ENCODE measurements around the gene NACC2. TPM values are rescaled to one million over a fixed set of nuclear protein-coding genes. Genes with fewer than 3 reads are reported as not detected.

The NACC2 gene
- total and polyA plus RNA-seq, 2 experiments from 2014 or later, result 3.8 to 20.8 TPM

- Mint-ChIP-seq H3K9me3 (no peaks in the 10 kb centered on the region), H3K27ac (no peak overlapping the region), H3K4me3 (no peak overlapping the region), H3K36me3 (ENCODE audit: low read depth) (no peaks in the 10 kb centered on the region), H3K4me1 (peaks cover 19% of the 10 kb centered on the region), H3K27me3 (ENCODE audit: insufficient read depth, low read depth, poor library complexity) (peaks cover 8% of the 10 kb centered on the region)
- Histone ChIP-seq H3K4me1 (ENCODE audit: insufficient read depth) (peaks cover 24% of the 10 kb centered on the region), H3K4me3 (no peak overlapping the region), H3K27me3 (ENCODE audit: insufficient read depth) (no peaks in the 10 kb centered on the region), H3K4me2 (no peak overlapping the region), H3K36me3 (ENCODE audit: insufficient read depth) (no peaks in the 10 kb centered on the region), H3K27ac (ENCODE audit: low read depth) (no peak overlapping the region), H3F3A (replicated peaks; ENCODE audit: low read depth) (0 out of 2 replicates have a peak, but pooled peaks cover 6% of the 10 kb centered on the region), H3K79me2 (replicated peaks; ENCODE audit: insufficient read depth) (peaks cover 5% of the 10 kb centered on the region; the same call in 1 of the 2 replicates), H2AFZ (no peak overlapping the region), H3K9me2 (ENCODE audit: insufficient read depth) (no peaks in the 10 kb centered on the region), H4K20me1 (replicated peaks; ENCODE audit: insufficient read depth) (no peaks in the 10 kb centered on the region)
- no peak for DNase-seq (ENCODE audit: low spot score)
- TF ChIP-seq POLR2AphosphoS5 (IDR thresholded peaks at IDR 0.05; ENCODE audit: low read depth), result no peak
- TF ChIP-seq NANOG (IDR thresholded peaks at IDR 0.05; ENCODE audit: borderline replicate concordance), result no peak
- TF ChIP-seq STAT1 (IDR thresholded peaks at IDR 0.05; ENCODE audit: unreplicated experiment), result no peak
- no peak for TF ChIP-seq CTCF (conservative IDR thresholded peaks at IDR 0.05; ENCODE audit: low read depth in 2 of 2)
- ATAC-seq, result no peak
These were observed 34.3 kb downstream of the NACC2 start for GRCh38 chr9:136060671-136061371.

GRCh38 chr9:136059851-136060670, 35.0 kb downstream of the NACC2 start:
- H3K4me3 Mint-ChIP-seq, result no peak overlapping the region
- Histone ChIP-seq H3K36me3 (ENCODE audit: insufficient read depth) (no peaks in the 10 kb centered on the region), H3K27ac (ENCODE audit: low read depth) (peak overlapping the region; percentile 14; the same call in 1 of the 2 replicates), H3K4me3 (no peak overlapping the region), H3K4me1 (ENCODE audit: insufficient read depth) (peaks cover 28% of the 10 kb centered on the region), H3K79me2 (replicated peaks; ENCODE audit: insufficient read depth) (no peaks in the 10 kb centered on the region), H4K20me1 (replicated peaks; ENCODE audit: insufficient read depth) (no peaks in the 10 kb centered on the region), H3F3A (replicated peaks; ENCODE audit: low read depth) (0 out of 2 replicates have a peak, but pooled peaks cover 6% of the 10 kb centered on the region), H3K9me2 (ENCODE audit: insufficient read depth) (no peaks in the 10 kb centered on the region), H3K4me2 (no peak overlapping the region), H2AFZ (no peak overlapping the region), H3K27me3 (ENCODE audit: insufficient read depth) (no peaks in the 10 kb centered on the region)
- H3K9me3 Mint-ChIP-seq, result no peaks in the 10 kb centered on the region
- DNase-seq (ENCODE audit: low spot score) (no peak), ATAC-seq (no peak)
- peaks cover 9% of the 10 kb centered on the region for H3K27me3 Mint-ChIP-seq (ENCODE audit: insufficient read depth, low read depth, poor library complexity)
- peak overlapping the region; percentile 21; the same call in 1 of the 2 replicates for H3K27ac Mint-ChIP-seq
- no peaks in the 10 kb centered on the region for H3K36me3 Mint-ChIP-seq (ENCODE audit: low read depth)
- H3K4me1 Mint-ChIP-seq, result peaks cover 26% of the 10 kb centered on the region
- TF ChIP-seq POLR2AphosphoS5 (IDR thresholded peaks at IDR 0.05; ENCODE audit: low read depth), result no peak
- no peak for TF ChIP-seq EZH2phosphoT487 (IDR thresholded peaks at IDR 0.05; ENCODE audit: unreplicated experiment)
- no peak for TF ChIP-seq ETS1 (IDR thresholded peaks at IDR 0.05)
- TF ChIP-seq ZNF462 (CRISPR knock-in tag; IDR thresholded peaks at IDR 0.05), result no peak
- no peak for TF ChIP-seq CTCF (conservative IDR thresholded peaks at IDR 0.05; ENCODE audit: low read depth in 2 of 2)
